HEK293 (cell line): ENCODE results near the gene FMNL1.

Experiments used
- CTCF ChIA-PET: fragments of 350-600 bp; formaldehyde crosslinking; extraction: SDS; loops from one replicate; lab custom pipeline; 2021; ENCODE audit warnings: antibody characterized with exemption; lab: Yijun Ruan, JAX
- POLR2A ChIA-PET: fragments of 300-600 bp; formaldehyde crosslinking; extraction: SDS; loops from one replicate; lab custom pipeline; 2020; ENCODE audit warnings: antibody characterized with exemption, inconsistent platforms; lab: Yijun Ruan, JAX
- H3K27ac ChIP-seq: fragments of 200-500 bp; sonication (Bioruptor generic); 2 replicates; pipeline ENCODE4 v1.5.1; 2014; ENCODE audit warnings: low read depth, low read length, control low read depth, inconsistent platforms; ENCODE audit errors: extremely low read depth
- H3K36me3 ChIP-seq, 2 experiments: fragments of 200-500 bp in 1 of 2; sonication (Bioruptor generic) in 1 of 2; 1 replicate in 1 of 2; 2 replicates in 1 of 2; pipeline ENCODE4 v1.5.1; 2014 to 2017; ENCODE audit warnings: inconsistent platforms in 2 of 2, low read length in 2 of 2; ENCODE audit not compliant: control insufficient read depth in 2 of 2, insufficient read depth in 1 of 2
- H3K4me1 ChIP-seq: fragments of 200-500 bp; sonication (Bioruptor generic); 2 replicates; pipeline ENCODE4 v1.5.1; 2014; ENCODE audit warnings: mild to moderate bottlenecking, low read length, inconsistent platforms; ENCODE audit not compliant: control insufficient read depth, insufficient read depth
- H3K4me3 ChIP-seq: 2 replicates; pipeline ENCODE4 v1.5.1; 2011; ENCODE audit warnings: low read depth, mild to moderate bottlenecking, control low read depth, low read length, moderate library complexity
- H3K9me3 ChIP-seq: fragments of 200-500 bp; sonication (Bioruptor generic); 2 replicates; pipeline ENCODE4 v1.5.1; 2014; ENCODE audit warnings: low read depth, low read length, inconsistent platforms; ENCODE audit not compliant: control insufficient read depth, insufficient read depth
- ZIC2 ChIP-seq: fragments of 450-650 bp; formaldehyde crosslinking; IDR thresholded peaks from 2 replicates; pipeline ENCODE4 v1.5.1; 2016; ENCODE audit warnings: missing biosample characterization, missing genetic modification characterization
- ZNF350 ChIP-seq: fragments of 450-650 bp; formaldehyde crosslinking; IDR thresholded peaks from 2 replicates; pipeline ENCODE4 v1.5.0; 2017; ENCODE audit warnings: missing biosample characterization, mild to moderate bottlenecking, missing genetic modification characterization
- ZNF354C ChIP-seq: fragments of 450-650 bp; formaldehyde crosslinking; IDR thresholded peaks from 2 replicates; pipeline ENCODE4 v1.5.1; 2016; ENCODE audit warnings: missing biosample characterization, missing genetic modification characterization, low read depth, borderline replicate concordance
- ZNF555 ChIP-seq: fragments of 450-650 bp; formaldehyde crosslinking; conservative IDR thresholded peaks from 2 replicates; pipeline ENCODE4 v1.5.1; 2017; ENCODE audit warnings: missing biosample characterization, mild to moderate bottlenecking, missing genetic modification characterization, inconsistent platforms
- ZNF658 ChIP-seq: fragments of 450-650 bp; formaldehyde crosslinking; IDR thresholded peaks from 2 replicates; pipeline ENCODE4; 2016; ENCODE audit warnings: missing biosample characterization, missing genetic modification characterization
- TF ChIP-seq, protein P1 (sequence below): fragments of 450-650 bp; formaldehyde crosslinking; IDR thresholded peaks from 2 replicates; pipeline ENCODE4 v1.5.1; 2016; ENCODE audit warnings: missing biosample characterization, missing genetic modification characterization, borderline replicate concordance
- TF ChIP-seq, protein P2 (sequence below): fragments of 450-650 bp; formaldehyde crosslinking; IDR thresholded peaks from 2 replicates; pipeline ENCODE4 v1.5.1; 2016; ENCODE audit warnings: missing biosample characterization, missing genetic modification characterization, low read depth
- TF ChIP-seq, protein P3 (sequence below): fragments of 450-650 bp; formaldehyde crosslinking; IDR thresholded peaks from 2 replicates; pipeline ENCODE4 v1.5.1; 2016; ENCODE audit warnings: missing biosample characterization, missing genetic modification characterization, borderline replicate concordance
- TF ChIP-seq, protein P4 (sequence below): fragments of 450-650 bp; formaldehyde crosslinking; IDR thresholded peaks from 2 replicates; pipeline ENCODE4 v1.5.1; 2016; ENCODE audit warnings: missing biosample characterization, missing genetic modification characterization
- TF ChIP-seq, protein P5 (sequence below): fragments of 450-650 bp; formaldehyde crosslinking; IDR thresholded peaks from 2 replicates; pipeline ENCODE4 v1.5.1; 2017; ENCODE audit warnings: missing biosample characterization, mild to moderate bottlenecking, missing genetic modification characterization, moderate library complexity

FMNL1 gene

DNA sequence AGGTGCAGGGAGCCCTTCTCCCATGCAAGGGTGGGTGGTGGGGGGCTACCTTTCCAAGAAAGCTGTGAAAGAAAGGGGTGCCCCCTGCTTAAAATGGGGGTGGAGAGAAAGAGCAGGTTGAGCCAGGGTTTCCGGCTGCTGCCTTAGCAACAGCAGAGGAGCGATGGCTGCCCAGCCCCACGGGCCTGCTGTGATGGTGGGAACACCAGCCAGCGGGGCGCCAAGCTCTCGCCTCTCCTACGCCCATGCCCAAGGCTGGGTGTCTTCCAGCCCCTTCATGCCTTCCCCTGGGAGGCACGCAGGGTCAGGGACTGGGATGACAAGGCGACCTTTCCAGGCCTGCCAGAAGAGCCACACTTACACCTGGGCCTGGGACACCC, 3.0 kb downstream of the FMNL1 start:
- no peak overlapping the region for H3K27ac ChIP-seq
- no peaks in the 10 kb centered on the region for H3K36me3 ChIP-seq
- CTCF ChIA-PET, result interaction anchor here (0.7 to 10.4 kb wide), 4 partner anchors 8 to 201 kb away, joined by 3 to 192 read pairs (median 10); no protein-coding TSS in a partner anchor
- POLR2A ChIA-PET, result no interaction called here
- H3K4me1 ChIP-seq, result no peaks in the 10 kb centered on the region; the same call in 1 of the 2 replicates
- H3K4me3 ChIP-seq, result no peak overlapping the region
- no peaks in the 10 kb centered on the region for H3K9me3 ChIP-seq
- TF ChIP-seq ZNF354C (tag by site-specific recombination), result no peak
- 0 out of 2 replicates have a peak, but pooled peaks have one; percentile 19 for TF ChIP-seq ZIC2
- TF ChIP-seq, protein P1, sequence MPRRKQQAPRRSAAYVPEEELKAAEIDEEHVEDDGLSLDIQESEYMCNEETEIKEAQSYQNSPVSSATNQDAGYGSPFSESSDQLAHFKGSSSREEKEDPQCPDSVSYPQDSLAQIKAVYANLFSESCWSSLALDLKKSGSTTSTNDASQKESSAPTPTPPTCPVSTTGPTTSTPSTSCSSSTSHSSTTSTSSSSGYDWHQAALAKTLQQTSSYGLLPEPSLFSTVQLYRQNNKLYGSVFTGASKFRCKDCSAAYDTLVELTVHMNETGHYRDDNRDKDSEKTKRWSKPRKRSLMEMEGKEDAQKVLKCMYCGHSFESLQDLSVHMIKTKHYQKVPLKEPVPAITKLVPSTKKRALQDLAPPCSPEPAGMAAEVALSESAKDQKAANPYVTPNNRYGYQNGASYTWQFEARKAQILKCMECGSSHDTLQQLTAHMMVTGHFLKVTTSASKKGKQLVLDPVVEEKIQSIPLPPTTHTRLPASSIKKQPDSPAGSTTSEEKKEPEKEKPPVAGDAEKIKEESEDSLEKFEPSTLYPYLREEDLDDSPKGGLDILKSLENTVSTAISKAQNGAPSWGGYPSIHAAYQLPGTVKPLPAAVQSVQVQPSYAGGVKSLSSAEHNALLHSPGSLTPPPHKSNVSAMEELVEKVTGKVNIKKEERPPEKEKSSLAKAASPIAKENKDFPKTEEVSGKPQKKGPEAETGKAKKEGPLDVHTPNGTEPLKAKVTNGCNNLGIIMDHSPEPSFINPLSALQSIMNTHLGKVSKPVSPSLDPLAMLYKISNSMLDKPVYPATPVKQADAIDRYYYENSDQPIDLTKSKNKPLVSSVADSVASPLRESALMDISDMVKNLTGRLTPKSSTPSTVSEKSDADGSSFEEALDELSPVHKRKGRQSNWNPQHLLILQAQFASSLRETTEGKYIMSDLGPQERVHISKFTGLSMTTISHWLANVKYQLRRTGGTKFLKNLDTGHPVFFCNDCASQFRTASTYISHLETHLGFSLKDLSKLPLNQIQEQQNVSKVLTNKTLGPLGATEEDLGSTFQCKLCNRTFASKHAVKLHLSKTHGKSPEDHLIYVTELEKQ, result no peak

DNA sequence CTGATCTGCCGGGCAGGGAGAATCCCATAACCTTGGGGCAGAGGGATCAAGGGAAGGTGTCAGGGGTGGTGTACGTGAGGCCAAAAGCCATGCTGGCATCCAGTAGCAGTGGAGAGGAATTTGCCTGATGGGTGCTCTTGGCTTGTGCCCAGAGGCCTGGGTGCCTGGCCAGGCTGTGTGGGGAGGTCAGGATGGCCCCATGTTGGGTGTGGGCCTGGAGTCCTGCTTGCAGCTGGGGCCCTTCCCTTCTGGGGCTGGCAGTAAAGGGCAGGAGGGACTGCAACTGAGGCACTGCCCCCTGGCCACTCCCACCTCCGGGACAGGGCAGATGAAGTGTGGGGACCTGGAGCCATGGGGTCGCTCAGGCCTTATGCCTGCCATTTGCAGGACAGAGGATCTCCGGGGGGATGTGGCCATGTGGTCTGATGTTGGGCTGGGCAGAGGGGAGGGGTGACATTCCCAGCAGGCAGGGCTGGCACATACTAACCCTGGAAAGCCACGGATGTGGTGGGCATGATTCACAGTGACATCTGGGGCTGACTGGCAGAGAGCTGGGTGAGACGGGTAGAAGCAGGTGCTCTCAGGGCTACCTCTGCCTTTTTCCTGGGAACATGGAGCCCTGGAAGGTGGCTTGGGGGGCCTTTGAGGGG, 3.5 kb downstream of the FMNL1 start:
- Histone ChIP-seq H3K4me1 (no peaks in the 10 kb centered on the region; the same call in 1 of the 2 replicates), H3K27ac (no peak overlapping the region), H3K4me3 (no peak overlapping the region), H3K36me3 (no peaks in the 10 kb centered on the region), H3K9me3 (no peaks in the 10 kb centered on the region)
- TF ChIP-seq ZNF555 (tag by site-specific recombination) (no peak), ZNF350 (tag by site-specific recombination) (no peak), ZNF658 (tag by site-specific recombination) (no peak)
- TF ChIP-seq, protein P2, sequence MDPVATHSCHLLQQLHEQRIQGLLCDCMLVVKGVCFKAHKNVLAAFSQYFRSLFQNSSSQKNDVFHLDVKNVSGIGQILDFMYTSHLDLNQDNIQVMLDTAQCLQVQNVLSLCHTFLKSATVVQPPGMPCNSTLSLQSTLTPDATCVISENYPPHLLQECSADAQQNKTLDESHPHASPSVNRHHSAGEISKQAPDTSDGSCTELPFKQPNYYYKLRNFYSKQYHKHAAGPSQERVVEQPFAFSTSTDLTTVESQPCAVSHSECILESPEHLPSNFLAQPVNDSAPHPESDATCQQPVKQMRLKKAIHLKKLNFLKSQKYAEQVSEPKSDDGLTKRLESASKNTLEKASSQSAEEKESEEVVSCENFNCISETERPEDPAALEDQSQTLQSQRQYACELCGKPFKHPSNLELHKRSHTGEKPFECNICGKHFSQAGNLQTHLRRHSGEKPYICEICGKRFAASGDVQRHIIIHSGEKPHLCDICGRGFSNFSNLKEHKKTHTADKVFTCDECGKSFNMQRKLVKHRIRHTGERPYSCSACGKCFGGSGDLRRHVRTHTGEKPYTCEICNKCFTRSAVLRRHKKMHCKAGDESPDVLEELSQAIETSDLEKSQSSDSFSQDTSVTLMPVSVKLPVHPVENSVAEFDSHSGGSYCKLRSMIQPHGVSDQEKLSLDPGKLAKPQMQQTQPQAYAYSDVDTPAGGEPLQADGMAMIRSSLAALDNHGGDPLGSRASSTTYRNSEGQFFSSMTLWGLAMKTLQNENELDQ, result no peak
- TF ChIP-seq, protein P3, sequence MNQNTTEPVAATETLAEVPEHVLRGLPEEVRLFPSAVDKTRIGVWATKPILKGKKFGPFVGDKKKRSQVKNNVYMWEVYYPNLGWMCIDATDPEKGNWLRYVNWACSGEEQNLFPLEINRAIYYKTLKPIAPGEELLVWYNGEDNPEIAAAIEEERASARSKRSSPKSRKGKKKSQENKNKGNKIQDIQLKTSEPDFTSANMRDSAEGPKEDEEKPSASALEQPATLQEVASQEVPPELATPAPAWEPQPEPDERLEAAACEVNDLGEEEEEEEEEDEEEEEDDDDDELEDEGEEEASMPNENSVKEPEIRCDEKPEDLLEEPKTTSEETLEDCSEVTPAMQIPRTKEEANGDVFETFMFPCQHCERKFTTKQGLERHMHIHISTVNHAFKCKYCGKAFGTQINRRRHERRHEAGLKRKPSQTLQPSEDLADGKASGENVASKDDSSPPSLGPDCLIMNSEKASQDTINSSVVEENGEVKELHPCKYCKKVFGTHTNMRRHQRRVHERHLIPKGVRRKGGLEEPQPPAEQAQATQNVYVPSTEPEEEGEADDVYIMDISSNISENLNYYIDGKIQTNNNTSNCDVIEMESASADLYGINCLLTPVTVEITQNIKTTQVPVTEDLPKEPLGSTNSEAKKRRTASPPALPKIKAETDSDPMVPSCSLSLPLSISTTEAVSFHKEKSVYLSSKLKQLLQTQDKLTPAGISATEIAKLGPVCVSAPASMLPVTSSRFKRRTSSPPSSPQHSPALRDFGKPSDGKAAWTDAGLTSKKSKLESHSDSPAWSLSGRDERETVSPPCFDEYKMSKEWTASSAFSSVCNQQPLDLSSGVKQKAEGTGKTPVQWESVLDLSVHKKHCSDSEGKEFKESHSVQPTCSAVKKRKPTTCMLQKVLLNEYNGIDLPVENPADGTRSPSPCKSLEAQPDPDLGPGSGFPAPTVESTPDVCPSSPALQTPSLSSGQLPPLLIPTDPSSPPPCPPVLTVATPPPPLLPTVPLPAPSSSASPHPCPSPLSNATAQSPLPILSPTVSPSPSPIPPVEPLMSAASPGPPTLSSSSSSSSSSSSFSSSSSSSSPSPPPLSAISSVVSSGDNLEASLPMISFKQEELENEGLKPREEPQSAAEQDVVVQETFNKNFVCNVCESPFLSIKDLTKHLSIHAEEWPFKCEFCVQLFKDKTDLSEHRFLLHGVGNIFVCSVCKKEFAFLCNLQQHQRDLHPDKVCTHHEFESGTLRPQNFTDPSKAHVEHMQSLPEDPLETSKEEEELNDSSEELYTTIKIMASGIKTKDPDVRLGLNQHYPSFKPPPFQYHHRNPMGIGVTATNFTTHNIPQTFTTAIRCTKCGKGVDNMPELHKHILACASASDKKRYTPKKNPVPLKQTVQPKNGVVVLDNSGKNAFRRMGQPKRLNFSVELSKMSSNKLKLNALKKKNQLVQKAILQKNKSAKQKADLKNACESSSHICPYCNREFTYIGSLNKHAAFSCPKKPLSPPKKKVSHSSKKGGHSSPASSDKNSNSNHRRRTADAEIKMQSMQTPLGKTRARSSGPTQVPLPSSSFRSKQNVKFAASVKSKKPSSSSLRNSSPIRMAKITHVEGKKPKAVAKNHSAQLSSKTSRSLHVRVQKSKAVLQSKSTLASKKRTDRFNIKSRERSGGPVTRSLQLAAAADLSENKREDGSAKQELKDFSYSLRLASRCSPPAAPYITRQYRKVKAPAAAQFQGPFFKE (tag by site-specific recombination), result no peak
- TF ChIP-seq, protein P4, sequence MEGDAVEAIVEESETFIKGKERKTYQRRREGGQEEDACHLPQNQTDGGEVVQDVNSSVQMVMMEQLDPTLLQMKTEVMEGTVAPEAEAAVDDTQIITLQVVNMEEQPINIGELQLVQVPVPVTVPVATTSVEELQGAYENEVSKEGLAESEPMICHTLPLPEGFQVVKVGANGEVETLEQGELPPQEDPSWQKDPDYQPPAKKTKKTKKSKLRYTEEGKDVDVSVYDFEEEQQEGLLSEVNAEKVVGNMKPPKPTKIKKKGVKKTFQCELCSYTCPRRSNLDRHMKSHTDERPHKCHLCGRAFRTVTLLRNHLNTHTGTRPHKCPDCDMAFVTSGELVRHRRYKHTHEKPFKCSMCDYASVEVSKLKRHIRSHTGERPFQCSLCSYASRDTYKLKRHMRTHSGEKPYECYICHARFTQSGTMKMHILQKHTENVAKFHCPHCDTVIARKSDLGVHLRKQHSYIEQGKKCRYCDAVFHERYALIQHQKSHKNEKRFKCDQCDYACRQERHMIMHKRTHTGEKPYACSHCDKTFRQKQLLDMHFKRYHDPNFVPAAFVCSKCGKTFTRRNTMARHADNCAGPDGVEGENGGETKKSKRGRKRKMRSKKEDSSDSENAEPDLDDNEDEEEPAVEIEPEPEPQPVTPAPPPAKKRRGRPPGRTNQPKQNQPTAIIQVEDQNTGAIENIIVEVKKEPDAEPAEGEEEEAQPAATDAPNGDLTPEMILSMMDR (tag by site-specific recombination), result no peak
- TF ChIP-seq, protein P5, sequence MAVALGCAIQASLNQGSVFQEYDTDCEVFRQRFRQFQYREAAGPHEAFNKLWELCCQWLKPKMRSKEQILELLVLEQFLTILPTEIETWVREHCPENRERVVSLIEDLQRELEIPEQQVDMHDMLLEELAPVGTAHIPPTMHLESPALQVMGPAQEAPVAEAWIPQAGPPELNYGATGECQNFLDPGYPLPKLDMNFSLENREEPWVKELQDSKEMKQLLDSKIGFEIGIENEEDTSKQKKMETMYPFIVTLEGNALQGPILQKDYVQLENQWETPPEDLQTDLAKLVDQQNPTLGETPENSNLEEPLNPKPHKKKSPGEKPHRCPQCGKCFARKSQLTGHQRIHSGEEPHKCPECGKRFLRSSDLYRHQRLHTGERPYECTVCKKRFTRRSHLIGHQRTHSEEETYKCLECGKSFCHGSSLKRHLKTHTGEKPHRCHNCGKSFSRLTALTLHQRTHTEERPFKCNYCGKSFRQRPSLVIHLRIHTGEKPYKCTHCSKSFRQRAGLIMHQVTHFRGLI (tag by site-specific recombination), result 0 out of 2 replicates have a peak, but pooled peaks have one; percentile 34
- ChIA-PET CTCF (interaction anchor here (0.6 to 10.4 kb wide), 10 partner anchors 8 to 201 kb away, joined by 3 to 192 read pairs (median 4); partner anchors contain the start of gene MAP3K14), POLR2A (interaction anchor here (1.6 kb wide), 1 partner anchor 76 kb away, joined by 8 read pairs; the partner anchor contains the start of gene HEXIM1)
